HG02642 (cell line): Measurements from ENCODE around the gene ADISSP.
A peak's percentile ranks its signal among the peaks of the same experiment; 100 is the strongest.

Experiments
- ATAC-seq: cut with Tn5 transposase; IDR thresholded peaks from one replicate; pipeline ENCODE4 v1.9.1; 2021; ENCODE audit warnings: mild to moderate bottlenecking; ENCODE audit not compliant: unreplicated experiment, poor library complexity

Gene ADISSP

GRCh38 chr20:3782597-3782996 lies 15.0 kb upstream of the ADISSP start:
- no peak for ATAC-seq

DNA sequence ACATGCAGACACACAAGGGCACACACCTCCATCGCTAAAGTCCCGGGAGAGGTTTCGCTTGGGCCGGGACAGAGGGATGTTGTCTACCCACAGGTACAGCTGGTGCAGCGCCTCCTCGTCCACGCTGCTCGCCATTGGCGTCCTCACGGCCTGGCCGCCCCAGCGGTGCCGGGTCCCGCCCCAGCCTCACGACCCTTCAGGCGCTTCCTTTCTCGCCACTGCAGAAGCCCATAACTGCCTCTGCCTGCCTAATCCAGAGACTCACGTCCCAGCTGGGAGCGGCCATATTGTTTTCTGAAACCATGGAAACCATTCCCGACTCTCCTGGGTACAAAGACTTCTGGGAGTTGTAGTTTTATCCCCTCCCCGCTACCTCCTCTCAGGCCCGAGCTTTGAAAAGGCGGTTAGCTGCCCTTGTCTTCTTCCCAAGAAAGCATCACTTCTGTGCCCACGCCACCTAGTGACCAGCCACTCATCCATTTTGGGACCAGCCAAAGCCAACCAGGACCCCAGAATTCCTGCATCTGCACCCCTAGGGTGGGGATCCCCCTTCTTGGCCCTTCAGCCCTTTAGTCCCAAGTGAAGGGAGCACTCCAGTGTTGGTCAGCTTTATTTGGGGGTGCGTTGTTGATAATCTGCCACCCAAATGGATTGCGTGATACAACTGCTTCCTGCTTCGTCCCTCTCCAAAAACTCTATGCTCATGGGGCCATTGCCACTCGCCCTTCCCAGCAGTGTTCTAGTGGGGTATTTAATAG lies 13.8 kb upstream of the ADISSP start, which contains the start of gene SPEF1:
Gene SPEF1 (minus strand): TSS at position 296 of the 758 bp plus-strand sequence. CDS start 161 bp downstream, at position 135.
- peak; percentile 53 for ATAC-seq

DNA sequence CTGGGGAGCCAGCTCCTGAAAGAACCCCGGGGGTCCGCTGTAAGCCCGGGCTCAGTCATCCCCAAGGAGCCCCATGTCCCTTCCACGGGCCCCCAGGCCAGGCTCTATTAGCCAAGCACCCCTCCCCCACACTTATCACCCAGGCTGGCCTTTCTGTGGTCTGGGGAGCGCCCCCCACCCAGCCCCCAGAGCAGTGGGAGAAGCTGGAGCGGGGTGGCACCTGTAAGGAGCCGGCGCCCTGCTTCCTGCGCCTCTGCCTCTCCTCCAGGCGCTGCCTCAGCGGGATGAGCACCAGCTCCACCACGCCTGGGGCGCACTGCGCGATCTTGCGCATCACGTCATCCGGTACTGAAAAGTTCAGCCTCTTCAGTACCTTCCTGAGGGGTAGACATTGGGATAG lies 11.4 kb upstream of the ADISSP start:
- ATAC-seq: no peak

DNA sequence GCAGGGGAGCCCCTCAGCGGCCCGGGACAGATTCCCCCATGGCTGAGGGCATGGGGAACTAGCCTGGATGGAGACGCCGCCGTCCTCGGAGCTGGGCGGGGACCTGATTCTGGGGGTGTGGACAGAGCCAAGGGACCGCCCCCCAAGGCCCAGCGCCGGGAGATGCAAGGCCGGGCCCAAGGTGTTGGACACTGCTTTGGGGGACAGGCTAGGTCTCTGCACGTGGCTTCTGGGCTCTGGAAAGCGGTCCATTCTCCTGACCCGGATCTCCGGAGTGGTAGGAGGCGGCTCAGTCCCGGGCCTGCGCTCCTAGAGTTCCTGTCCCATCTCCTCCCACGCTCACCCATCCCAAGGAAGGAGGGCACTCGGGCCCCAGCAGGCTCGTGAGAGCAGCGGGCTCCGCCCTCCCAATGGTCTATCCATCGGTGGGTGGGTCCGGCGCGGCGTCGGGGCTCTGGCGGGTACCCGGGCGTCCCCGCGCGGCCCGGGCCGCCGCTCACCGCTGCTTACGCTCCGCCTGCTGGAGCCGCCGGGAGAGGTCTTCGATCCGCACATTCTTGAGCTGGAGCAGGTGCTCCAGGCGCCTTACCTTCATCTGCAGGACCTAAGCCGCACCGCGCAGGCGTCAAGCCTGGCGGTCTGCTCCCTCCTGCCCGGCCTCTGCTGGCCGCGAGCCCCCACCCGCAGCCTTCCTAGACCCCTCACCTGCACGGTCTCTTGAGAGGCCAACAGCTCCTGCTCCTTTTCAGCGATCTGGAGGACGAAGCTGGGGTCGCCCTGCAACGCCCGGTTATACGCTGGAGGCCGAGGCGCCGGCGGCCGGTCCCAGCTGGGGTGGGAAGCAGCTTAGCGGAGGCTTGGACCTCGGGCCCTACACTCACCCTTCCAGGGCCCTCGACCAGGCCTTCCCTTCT lies 10.4 kb upstream of the ADISSP start:
- no peak for ATAC-seq

GRCh38 chr20:3777381-3777715 lies 9.8 kb upstream of the ADISSP start:
- no peak for ATAC-seq

DNA sequence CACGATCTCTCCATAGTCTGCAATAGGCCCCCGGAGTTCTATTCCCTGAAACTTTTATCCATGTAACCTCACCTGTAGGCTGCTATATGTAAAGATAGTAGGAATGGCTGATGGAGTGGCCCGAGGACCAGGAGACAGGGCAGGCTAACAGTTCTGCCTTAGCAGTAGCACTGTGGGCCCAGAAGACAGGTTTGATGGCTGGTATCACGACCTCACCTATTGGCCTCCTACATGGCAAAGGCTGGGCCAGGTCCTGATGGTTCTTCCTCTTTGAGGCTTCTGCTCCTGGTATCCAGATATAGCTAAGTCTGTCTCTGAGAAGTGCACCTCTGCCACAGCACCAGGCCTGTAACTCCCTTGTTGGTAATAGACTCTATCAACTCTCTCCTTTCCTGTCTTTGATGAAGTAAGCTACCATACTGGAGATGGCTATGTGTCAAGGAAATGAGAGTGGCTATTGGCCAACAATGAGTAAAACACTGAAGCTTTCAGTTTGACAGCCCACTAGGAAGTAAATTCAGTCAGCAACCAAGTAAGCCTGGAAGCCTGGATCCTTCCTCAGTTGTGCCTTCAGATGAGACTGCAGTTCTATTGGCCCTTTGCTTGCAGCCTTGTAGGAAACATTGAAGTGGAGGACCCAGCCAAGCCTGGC lies 8.0 kb upstream of the ADISSP start:
- no peak for ATAC-seq

GRCh38 chr20:3771552-3772058 lies 4.1 kb upstream of the ADISSP start:
- ATAC-seq: no peak

- peak; percentile 35 for ATAC-seq
Measured at GRCh38 chr20:3768342-3769130, 983 bp upstream of the ADISSP start.

GRCh38 chr20:3767110-3767426 lies 485 bp downstream of the ADISSP start:
- no peak for ATAC-seq

DNA sequence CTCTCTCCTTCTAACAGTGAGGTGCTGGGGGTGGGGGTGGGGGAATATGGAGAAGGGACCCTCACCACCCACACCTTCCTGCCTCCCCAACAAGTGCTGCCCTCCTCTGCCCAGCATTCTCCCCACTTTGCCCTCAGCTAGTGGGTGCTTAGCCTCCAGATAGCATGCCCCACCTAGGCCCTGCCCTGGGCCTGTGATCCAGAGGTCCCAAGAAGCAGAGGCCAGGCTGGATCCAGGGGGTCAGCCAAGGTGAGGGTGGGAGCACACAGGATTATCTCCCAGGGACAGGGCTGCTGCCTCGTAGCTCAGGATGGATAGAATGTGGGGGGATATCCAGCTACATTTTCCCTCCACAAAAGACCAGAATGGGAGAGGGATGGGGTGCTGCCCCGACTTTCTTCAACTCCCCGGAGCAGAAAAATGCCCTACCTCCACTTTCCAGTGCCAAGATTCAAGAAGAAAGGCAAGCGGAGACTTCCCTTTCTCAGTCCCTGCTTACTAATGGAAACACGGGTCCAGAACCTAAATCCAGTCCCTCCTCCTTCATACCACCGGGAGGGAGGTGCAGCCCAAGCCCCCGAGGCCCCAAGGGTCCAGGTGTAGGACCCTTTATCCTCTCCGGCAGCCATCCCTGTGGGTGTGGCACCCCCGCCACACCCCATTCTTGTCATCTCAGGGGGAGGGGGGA lies 987 bp downstream of the ADISSP start:
- ATAC-seq: no peak

- no peak for ATAC-seq
Measured at GRCh38 chr20:3765171-3765882, 2.2 kb downstream of the ADISSP start.

- ATAC-seq: no peak
Measured at GRCh38 chr20:3764659-3765058, 2.9 kb downstream of the ADISSP start.

GRCh38 chr20:3763671-3764601 lies 3.6 kb downstream of the ADISSP start:
- no peak for ATAC-seq

DNA sequence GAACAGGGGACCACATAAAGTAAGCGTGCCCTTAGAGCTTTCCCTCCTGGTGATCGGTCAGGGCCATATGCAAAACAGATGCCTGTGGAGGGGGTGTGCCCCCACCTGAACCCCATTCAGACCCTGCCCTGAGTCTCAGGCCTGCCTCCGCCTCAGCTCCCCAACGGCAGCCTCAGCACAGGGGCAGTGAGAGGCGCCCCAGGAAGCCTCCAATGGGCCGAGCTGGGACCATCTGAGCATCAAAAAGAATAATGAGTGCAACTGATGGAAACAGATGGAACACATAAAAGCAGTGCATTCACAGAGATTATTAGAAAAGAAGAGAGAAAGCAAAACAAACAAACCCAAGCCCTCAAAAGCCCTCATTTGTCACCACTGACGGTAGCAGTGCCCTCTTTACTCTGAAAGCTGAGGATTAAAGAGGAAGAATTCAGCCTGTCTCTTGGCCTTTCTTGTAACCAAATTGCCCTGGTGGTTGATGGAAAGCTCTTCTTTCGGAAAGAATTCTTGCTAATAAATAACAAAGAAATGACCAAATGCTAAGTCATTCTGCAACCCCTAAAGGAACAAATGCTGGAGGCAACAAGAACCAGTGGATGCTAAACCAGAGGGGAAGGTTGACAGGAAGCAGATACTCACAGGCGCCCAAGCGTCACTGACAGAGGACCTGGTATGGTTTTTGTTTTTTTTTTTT lies 6.8 kb downstream of the ADISSP start:
- no peak for ATAC-seq

DNA sequence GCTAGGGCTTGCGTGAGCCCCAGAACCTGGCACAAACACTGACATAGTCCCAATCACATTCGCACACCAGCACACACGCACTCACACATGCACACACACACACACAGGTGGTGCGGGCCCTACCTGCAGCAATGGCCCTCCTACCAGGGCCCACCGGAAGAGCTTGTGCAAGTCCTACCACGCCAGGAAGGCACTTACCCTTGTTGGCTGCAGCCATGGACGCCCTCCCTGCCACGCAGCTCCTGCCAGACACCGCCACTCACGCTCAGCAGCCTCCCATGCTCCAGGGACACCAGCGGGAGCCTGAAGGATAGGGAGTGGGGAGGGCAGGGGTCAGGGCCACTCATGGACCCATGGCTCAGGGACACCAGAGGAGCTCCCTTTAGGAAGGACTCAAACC lies 7.7 kb downstream of the ADISSP start:
- ATAC-seq: no peak

GRCh38 chr20:3759316-3759823 lies 8.2 kb downstream of the ADISSP start:
- ATAC-seq: no peak

- ATAC-seq: no peak
Measured at GRCh38 chr20:3758566-3758965, 9.0 kb downstream of the ADISSP start.
